ENCODE results near the gene SLC2A13. TPM values are rescaled to one million over a fixed set of nuclear protein-coding genes. Genes with fewer than 3 reads are reported as not detected.
"Not testable (repeated sequence)": the region's sequence is repeated elsewhere in the genome, so short reads cannot be mapped to it uniquely, and the experiment has no call there.

The SLC2A13 gene
- total RNA-seq, 1 donor from 2014 or later: 7.4 TPM

DNA sequence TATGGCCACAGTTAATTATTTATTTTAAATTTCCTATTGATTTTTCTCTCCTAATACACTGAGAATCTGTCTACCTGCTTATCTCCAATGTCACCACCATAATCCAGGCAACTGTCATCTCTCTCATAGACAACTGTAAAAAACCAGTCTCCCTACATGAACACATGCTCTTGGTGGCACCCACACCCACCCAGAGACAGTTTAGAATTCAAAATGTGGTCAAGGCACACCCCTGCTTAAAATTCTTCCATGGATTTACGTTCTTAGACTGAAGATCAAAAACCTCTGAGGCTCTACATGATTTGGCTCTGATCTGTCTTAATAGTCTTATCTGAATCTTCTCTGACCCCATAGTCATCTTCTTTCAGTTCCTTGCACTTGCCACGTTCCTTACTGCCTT, 245.2 kb downstream of the SLC2A13 start:
- Mint-ChIP-seq H3K36me3 (peaks cover 2% of the 10 kb centered on the region), H3K9me3 (peaks cover 7% of the 10 kb centered on the region), H3K4me3 (no peak overlapping the region), H3K27ac (no peak overlapping the region), H3K4me1 (no peaks in the 10 kb centered on the region), H3K27me3 (ENCODE audit: low read depth) (no peaks in the 10 kb centered on the region)
- TF ChIP-seq, protein P1, sequence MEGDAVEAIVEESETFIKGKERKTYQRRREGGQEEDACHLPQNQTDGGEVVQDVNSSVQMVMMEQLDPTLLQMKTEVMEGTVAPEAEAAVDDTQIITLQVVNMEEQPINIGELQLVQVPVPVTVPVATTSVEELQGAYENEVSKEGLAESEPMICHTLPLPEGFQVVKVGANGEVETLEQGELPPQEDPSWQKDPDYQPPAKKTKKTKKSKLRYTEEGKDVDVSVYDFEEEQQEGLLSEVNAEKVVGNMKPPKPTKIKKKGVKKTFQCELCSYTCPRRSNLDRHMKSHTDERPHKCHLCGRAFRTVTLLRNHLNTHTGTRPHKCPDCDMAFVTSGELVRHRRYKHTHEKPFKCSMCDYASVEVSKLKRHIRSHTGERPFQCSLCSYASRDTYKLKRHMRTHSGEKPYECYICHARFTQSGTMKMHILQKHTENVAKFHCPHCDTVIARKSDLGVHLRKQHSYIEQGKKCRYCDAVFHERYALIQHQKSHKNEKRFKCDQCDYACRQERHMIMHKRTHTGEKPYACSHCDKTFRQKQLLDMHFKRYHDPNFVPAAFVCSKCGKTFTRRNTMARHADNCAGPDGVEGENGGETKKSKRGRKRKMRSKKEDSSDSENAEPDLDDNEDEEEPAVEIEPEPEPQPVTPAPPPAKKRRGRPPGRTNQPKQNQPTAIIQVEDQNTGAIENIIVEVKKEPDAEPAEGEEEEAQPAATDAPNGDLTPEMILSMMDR (IDR thresholded peaks at IDR 0.05; ENCODE audit: unreplicated experiment): no peak
- DNase-seq (ENCODE audit: low spot score in 2 of 2, unreplicated experiment in 2 of 2): no peak

DNA sequence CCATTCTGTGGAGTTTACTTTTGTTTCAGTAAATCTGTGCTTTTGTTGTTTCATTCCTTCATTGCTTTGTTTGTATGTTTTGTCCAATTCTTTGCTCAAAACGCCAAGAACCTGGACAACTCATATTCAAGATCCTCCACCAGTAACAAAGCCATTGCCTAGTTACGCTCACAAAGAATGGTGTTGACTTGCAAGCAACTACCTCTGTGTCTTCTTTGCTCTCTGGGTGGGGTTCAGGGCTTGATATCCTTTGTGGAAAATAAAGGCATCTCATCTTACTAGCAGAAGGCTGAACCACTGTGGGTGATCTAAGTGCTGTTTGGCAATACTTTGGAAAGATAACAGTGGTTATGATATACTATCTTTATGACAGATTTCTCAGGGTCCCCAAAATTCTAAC, 252.9 kb downstream of the SLC2A13 start:
- TF ChIP-seq, protein P1 (IDR thresholded peaks at IDR 0.05; ENCODE audit: unreplicated experiment): no peak
- no peak for DNase-seq (ENCODE audit: low spot score in 2 of 2, unreplicated experiment in 2 of 2)
- no peak overlapping the region for H3K27ac Mint-ChIP-seq
- no peak overlapping the region for H3K4me3 Mint-ChIP-seq
- H3K4me1 Mint-ChIP-seq: no peaks in the 10 kb centered on the region
- no peaks in the 10 kb centered on the region for H3K27me3 Mint-ChIP-seq (ENCODE audit: low read depth)
- peaks cover 5% of the 10 kb centered on the region for H3K9me3 Mint-ChIP-seq
- no peaks in the 10 kb centered on the region for H3K36me3 Mint-ChIP-seq

DNA sequence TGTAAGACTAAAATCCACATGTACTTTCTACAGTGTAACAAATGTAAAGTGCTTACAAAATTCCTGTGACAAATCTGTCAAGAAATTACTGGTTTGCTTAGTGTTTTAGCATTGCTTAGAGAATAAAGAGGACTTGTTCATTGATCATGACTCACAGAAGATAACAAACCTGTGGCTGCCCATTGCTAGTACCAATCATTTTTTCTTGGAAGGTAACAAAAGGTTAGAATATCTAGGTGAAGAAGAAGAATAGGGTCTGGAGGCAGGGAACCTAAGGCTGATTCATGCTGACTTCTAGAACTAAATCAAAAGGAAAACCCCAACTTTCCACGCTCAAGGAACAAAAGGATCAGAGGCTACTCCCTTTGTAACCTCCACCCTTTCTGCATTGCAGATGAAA, 253.5 kb downstream of the SLC2A13 start:
- H3K4me1 Mint-ChIP-seq: peaks cover 2% of the 10 kb centered on the region
- TF ChIP-seq, protein P1 (IDR thresholded peaks at IDR 0.05; ENCODE audit: unreplicated experiment): no peak

DNA sequence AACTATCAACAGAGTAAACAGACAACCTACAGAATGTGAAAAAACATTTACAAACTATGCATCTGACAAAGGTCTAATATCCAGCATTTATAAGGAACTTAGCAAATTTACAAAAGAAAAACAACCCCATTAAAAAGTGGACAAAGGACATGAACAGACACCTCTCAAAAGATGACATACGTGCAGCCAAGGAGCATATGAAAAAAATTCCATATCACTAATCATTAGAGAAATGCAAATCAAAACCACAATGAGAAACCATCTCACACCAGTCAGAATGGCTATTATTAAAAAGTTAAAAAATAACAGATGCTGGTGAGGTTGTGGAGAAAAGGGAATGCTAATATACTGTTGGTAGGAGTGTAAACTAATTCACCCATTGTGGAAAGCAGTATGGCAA, 257.7 kb downstream of the SLC2A13 start:
- not testable (repeated sequence) for H3K9me3 Mint-ChIP-seq; H3K36me3 Mint-ChIP-seq; DNase-seq (ENCODE audit: low spot score in 2 of 2, unreplicated experiment in 2 of 2); H3K4me1 Mint-ChIP-seq; H3K27me3 Mint-ChIP-seq (ENCODE audit: low read depth); H3K27ac Mint-ChIP-seq; H3K4me3 Mint-ChIP-seq

More for the DNA sequence above, 253.5 kb downstream of the SLC2A13 start:
- peaks cover 5% of the 10 kb centered on the region for H3K9me3 Mint-ChIP-seq
- no peak overlapping the region for H3K4me3 Mint-ChIP-seq
- no peak for DNase-seq (ENCODE audit: low spot score in 2 of 2, unreplicated experiment in 2 of 2)
- H3K27me3 Mint-ChIP-seq (ENCODE audit: low read depth): no peaks in the 10 kb centered on the region
- no peaks in the 10 kb centered on the region for H3K36me3 Mint-ChIP-seq
- no peak overlapping the region for H3K27ac Mint-ChIP-seq

DNA sequence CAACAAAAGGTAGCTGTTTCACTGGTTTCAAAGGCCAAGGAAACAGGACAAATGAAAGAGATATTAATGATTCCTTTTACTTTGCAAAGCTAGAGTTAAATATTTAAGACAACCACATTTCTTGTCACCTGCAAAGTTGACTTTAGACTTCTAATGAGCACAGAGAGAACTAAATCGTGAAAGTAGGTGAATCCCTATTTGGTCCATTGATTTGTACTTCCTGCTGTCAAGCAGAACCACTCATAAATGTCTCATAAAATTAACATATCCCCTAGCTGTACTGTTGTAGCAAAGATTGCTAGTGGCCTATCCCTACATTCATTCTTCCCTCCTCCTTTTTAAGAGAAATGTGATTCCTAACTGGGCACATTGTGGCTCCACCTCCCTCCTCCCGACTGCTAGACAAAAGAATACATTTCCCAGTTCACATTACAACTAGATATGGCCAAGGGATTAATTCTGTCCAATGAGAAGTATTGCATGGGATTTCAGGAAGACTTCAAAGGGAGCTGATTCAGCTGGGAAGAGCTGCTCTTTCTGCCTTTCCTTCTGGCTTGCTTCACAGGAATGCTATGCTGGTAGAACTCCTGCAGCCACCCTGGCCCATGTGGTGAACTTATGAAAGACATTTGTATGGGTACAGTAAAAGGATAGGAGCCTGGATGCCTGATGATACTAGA, 258.8 kb downstream of the SLC2A13 start:
- no peak overlapping the region for H3K27ac Mint-ChIP-seq
- TF ChIP-seq, protein P1 (IDR thresholded peaks at IDR 0.05; ENCODE audit: unreplicated experiment): no peak
- no peaks in the 10 kb centered on the region for H3K36me3 Mint-ChIP-seq
- no peaks in the 10 kb centered on the region for H3K27me3 Mint-ChIP-seq (ENCODE audit: low read depth)
- no peak for DNase-seq (ENCODE audit: low spot score in 2 of 2, unreplicated experiment in 2 of 2)
- H3K4me3 Mint-ChIP-seq: no peak overlapping the region
- peaks cover 4% of the 10 kb centered on the region for H3K4me1 Mint-ChIP-seq
- peaks cover 5% of the 10 kb centered on the region for H3K9me3 Mint-ChIP-seq

DNA sequence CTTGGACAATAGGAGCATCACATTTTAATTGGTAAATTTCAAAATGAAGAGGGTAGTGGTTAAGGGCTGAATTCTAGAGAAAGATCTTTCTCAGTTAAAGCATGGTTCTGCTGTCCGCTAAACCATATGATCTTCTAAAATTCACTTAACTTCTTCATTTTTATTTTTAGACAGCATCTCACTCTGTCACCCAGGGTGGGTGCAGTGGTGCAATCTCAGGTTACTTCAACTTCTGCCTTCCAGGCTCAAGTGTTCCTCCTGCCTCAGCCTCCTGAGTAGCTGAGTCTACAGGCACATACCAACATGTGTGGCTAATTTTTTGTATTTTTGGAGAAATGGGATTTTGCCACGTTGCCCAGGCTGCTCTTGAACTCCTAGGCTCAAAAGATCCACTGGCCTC, 259.6 kb downstream of the SLC2A13 start:
- H3K36me3 Mint-ChIP-seq: no peaks in the 10 kb centered on the region
- H3K9me3 Mint-ChIP-seq: peaks cover 5% of the 10 kb centered on the region
- DNase-seq (ENCODE audit: low spot score in 2 of 2, unreplicated experiment in 2 of 2): no peak
- no peak overlapping the region for H3K27ac Mint-ChIP-seq
- TF ChIP-seq, protein P1 (IDR thresholded peaks at IDR 0.05; ENCODE audit: unreplicated experiment): no peak
- no peaks in the 10 kb centered on the region for H3K27me3 Mint-ChIP-seq (ENCODE audit: low read depth)
- peaks cover 4% of the 10 kb centered on the region for H3K4me1 Mint-ChIP-seq
- no peak overlapping the region for H3K4me3 Mint-ChIP-seq
